Endothelial cell of umbilical vein (primary cell): Measurements from ENCODE around the gene EN2. TPM values are rescaled to one million over a fixed set of nuclear protein-coding genes. Genes with fewer than 3 reads are reported as not detected.
A peak's percentile ranks its signal among the peaks of the same experiment; 100 is the strongest.

Experiments used
- BruUV-seq: library from RNA; stranded (reverse); fragments of 400-500 nt; replicated peaks from 2 replicates; lab custom pipeline; 2021; lab: Mats Ljungman, UMichigan
- CTCF ChIA-PET: fragments of 300-600, 350-600 bp; sonication (Branson Sonifier 250); formaldehyde crosslinking; loops from one replicate; lab custom pipeline; 2021; ENCODE audit warnings: antibody characterized with exemption, inconsistent platforms; lab: Charles Lee
- POLR2A ChIA-PET: fragments of 300-600, 350-600 bp; sonication (Branson Sonifier 250); formaldehyde crosslinking; loops from one replicate; lab custom pipeline; 2021; ENCODE audit warnings: antibody characterized with exemption, inconsistent platforms; lab: Charles Lee
- DNase-seq: peaks from one replicate; pipeline ENCODE4 v3.0.0-alpha.2; 2011; ENCODE audit warnings: low read depth, low spot score
- FAIRE-seq: peaks from 2 replicates; lab custom pipeline; 2011; peaks lifted over from hg19 to GRCh38; lab: Jason Lieb, UNC
- H2AFZ ChIP-seq: 2 replicates; pipeline ENCODE4 v1.6.0; 2012; ENCODE audit warnings: low read depth, low read length, control low read depth, inconsistent platforms
- H3K27ac ChIP-seq: 2 replicates; pipeline ENCODE4 v1.5.1; 2011; ENCODE audit warnings: low read depth, mild to moderate bottlenecking, control low read depth, low read length, moderate library complexity; ENCODE audit not compliant: insufficient read depth
- H3K27me3 ChIP-seq, 2 experiments: 2 replicates each; pipeline versions ENCODE4 v1.6.0 to v1.6.1; 2011; ENCODE audit warnings: low read length in 2 of 2, mixed read lengths in 1 of 2; ENCODE audit not compliant: control insufficient read depth in 2 of 2, insufficient read depth in 2 of 2
- H3K36me3 ChIP-seq, 2 experiments: 2 replicates in 1 of 2; 3 replicates in 1 of 2; pipeline ENCODE4 v1.5.1; 2011; ENCODE audit warnings: low read length in 2 of 2, mild to moderate bottlenecking in 1 of 2, moderate library complexity in 1 of 2; ENCODE audit not compliant: control insufficient read depth in 2 of 2, insufficient read depth in 2 of 2; ENCODE audit errors: extremely low read depth in 1 of 2
- H3K4me1 ChIP-seq: 3 replicates; pipeline ENCODE4 v1.5.1; 2011; ENCODE audit warnings: mild to moderate bottlenecking, low read length; ENCODE audit not compliant: control insufficient read depth, insufficient read depth; ENCODE audit errors: extremely low read depth
- H3K4me2 ChIP-seq: 2 replicates; pipeline ENCODE4 v1.6.1; 2011; ENCODE audit warnings: low read length, control low read depth, mixed read lengths; ENCODE audit not compliant: insufficient read depth
- H3K4me3 ChIP-seq, 3 experiments: fragments of 200-600 bp in 1 of 3; sonication (generic), shearing (Covaris generic) in 1 of 3; replicated peaks in 1 of 3; 2 replicates each; pipeline ENCODE4 v1.5.1; 2011 to 2016; ENCODE audit warnings: control low read depth in 3 of 3, low read length in 3 of 3, mild to moderate bottlenecking in 2 of 3, inconsistent platforms in 1 of 3, low read depth in 1 of 3, moderate library complexity in 1 of 3; ENCODE audit not compliant: insufficient read depth in 1 of 3
- H3K79me2 ChIP-seq: 2 replicates; pipeline ENCODE4 v1.6.0; 2012; ENCODE audit warnings: low read length, inconsistent platforms; ENCODE audit not compliant: control insufficient read depth, insufficient read depth
- H3K9ac ChIP-seq: replicated peaks from 2 replicates; pipeline ENCODE3; 2011; ENCODE audit warnings: low read length, control low read depth; ENCODE audit not compliant: insufficient read depth; ENCODE audit errors: extremely low read depth
- H3K9me1 ChIP-seq: replicated peaks from 3 replicates; pipeline ENCODE4 v1.6.0; 2011; ENCODE audit warnings: mild to moderate bottlenecking, low read length; ENCODE audit not compliant: control insufficient read depth, insufficient read depth; ENCODE audit errors: extremely low read depth
- H3K9me3 ChIP-seq: replicated peaks from 2 replicates; pipeline ENCODE4 v1.5.1; 2012; ENCODE audit warnings: low read length, inconsistent platforms; ENCODE audit not compliant: control insufficient read depth, insufficient read depth
- H4K20me1 ChIP-seq: replicated peaks from 2 replicates; pipeline ENCODE3; 2011; ENCODE audit warnings: mild to moderate bottlenecking, low read length; ENCODE audit not compliant: control insufficient read depth, insufficient read depth; ENCODE audit errors: extremely low read depth
- POLR2A ChIP-seq: IDR thresholded peaks from 2 replicates; pipeline ENCODE4 v1.6.1; 2012; ENCODE audit warnings: low read depth, mild to moderate bottlenecking, control low read depth, low read length
- dilution Hi-C: fragments of 300-500 bp; cut with MboI; formaldehyde crosslinking; loops from one replicate; pipeline ENCODE4 v1.15.0; 2019; ENCODE audit warnings: low sequenced_read_pairs; ENCODE audit not compliant: extremely low pct_ligation_motif_present
- intact Hi-C: fragments of 100-400 bp; cut with micrococcal nuclease; formaldehyde crosslinking; loops from one replicate; pipeline ENCODE4 v1.10.0; 2022
- polyA plus RNA-seq, 4 experiments: library from polyadenylated mRNA; depleted of rRNA in 3 of 4; stranded (reverse) in 3 of 4; unstranded in 1 of 4; fragments of >200 nt; gene quantifications; 2 replicates each; pipeline versions ENCODE4 v1.2.1 to v1.2.3, GENCODE V29; 2011 to 2012; ENCODE audit warnings: missing spikeins in 1 of 4
- total RNA-seq: library from RNA; stranded (reverse); gene quantifications from 2 replicates; pipeline ENCODE4 v1.2.3, GENCODE V29; 2021
- TF ChIP-seq, protein P1 (sequence below), 2 donors: IDR thresholded peaks; 1 replicate in 1 of 2; 2 replicates in 1 of 2; pipeline ENCODE4 v1.5.1; 2011; ENCODE audit warnings: low read length in 2 of 2, mild to moderate bottlenecking in 2 of 2, moderate library complexity in 2 of 2, control low read depth in 1 of 2, inconsistent platforms in 1 of 2, low read depth in 1 of 2; ENCODE audit not compliant: insufficient read depth in 1 of 2; ENCODE audit errors: extremely low read depth in 1 of 2

Gene EN2
- total and polyA plus RNA-seq, 2 donors (not counting 3 experiments of a cell fraction or from before 2014, with no cell fraction given), result not detected

- H4K20me1 ChIP-seq, result no peaks in the 10 kb centered on the region
- H3K4me1 ChIP-seq, result no peaks in the 10 kb centered on the region
- dilution Hi-C loops, result no loop called here
- H3K4me2 ChIP-seq, result no peak overlapping the region
- BruUV-seq, result no TSS peak
- FAIRE-seq (no peak), DNase-seq (peak; percentile 23)
- no peak overlapping the region for H2AFZ ChIP-seq
- H3K9ac ChIP-seq, result no peak overlapping the region
- no peak overlapping the region for H3K27ac ChIP-seq
- no peak overlapping the region for H3K4me3 ChIP-seq
- no peaks in the 10 kb centered on the region for H3K9me3 ChIP-seq
- no peaks in the 10 kb centered on the region for H3K79me2 ChIP-seq
- no peaks in the 10 kb centered on the region for H3K27me3 ChIP-seq
- TF ChIP-seq POLR2A, result no peak
- TF ChIP-seq, protein P1, sequence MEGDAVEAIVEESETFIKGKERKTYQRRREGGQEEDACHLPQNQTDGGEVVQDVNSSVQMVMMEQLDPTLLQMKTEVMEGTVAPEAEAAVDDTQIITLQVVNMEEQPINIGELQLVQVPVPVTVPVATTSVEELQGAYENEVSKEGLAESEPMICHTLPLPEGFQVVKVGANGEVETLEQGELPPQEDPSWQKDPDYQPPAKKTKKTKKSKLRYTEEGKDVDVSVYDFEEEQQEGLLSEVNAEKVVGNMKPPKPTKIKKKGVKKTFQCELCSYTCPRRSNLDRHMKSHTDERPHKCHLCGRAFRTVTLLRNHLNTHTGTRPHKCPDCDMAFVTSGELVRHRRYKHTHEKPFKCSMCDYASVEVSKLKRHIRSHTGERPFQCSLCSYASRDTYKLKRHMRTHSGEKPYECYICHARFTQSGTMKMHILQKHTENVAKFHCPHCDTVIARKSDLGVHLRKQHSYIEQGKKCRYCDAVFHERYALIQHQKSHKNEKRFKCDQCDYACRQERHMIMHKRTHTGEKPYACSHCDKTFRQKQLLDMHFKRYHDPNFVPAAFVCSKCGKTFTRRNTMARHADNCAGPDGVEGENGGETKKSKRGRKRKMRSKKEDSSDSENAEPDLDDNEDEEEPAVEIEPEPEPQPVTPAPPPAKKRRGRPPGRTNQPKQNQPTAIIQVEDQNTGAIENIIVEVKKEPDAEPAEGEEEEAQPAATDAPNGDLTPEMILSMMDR (IDR thresholded peaks at IDR 0.05; ENCODE audit: extremely low read depth in 1 of 2, insufficient read depth in 1 of 2, low read depth in 1 of 2, low read length in 2 of 2), result peak; percentile 50 to 72
- no peaks in the 10 kb centered on the region for H3K36me3 ChIP-seq
- ChIA-PET CTCF (interaction anchor here (1.3 to 1.7 kb wide), 2 partner anchors 13 to 32 kb away, joined by 3 to 4 read pairs; no protein-coding TSS in a partner anchor), POLR2A (no interaction called here)
- H3K9me1 ChIP-seq, result no peaks in the 10 kb centered on the region
- intact Hi-C loops, result loop anchor here (5.0 kb wide), 1 partner anchor 120 kb away; no protein-coding TSS in a partner anchor
Observed at GRCh38 chr7:155412416-155413253, 45.3 kb upstream of the EN2 start.
